Nephron progenitor cell (in vitro differentiated cells): Measurements from ENCODE around the gene PODN.

ENCODE experiments used
- DNase-seq: peaks from one replicate; pipeline ENCODE4 v3.0.0; 2021
- H3K27ac Mint-ChIP-seq: 2 replicates; pipeline ENCODE4 v1.8.0; 2021; ENCODE audit warnings: mild to moderate bottlenecking, moderate library complexity, mixed read lengths
- H3K27me3 Mint-ChIP-seq: 2 replicates; pipeline ENCODE4 v1.8.0; 2021; ENCODE audit warnings: mild to moderate bottlenecking, low read depth, mixed read lengths; ENCODE audit not compliant: poor library complexity
- H3K36me3 Mint-ChIP-seq: 2 replicates; pipeline ENCODE4 v1.8.0; 2021; ENCODE audit warnings: low read depth, mixed read lengths
- H3K4me1 Mint-ChIP-seq: 2 replicates; pipeline ENCODE4 v1.8.0; 2021; ENCODE audit warnings: mixed read lengths
- H3K4me3 Mint-ChIP-seq: 2 replicates; pipeline ENCODE4 v1.8.0; 2021; ENCODE audit warnings: mild to moderate bottlenecking, moderate library complexity, mixed read lengths
- H3K9me3 Mint-ChIP-seq: 2 replicates; pipeline ENCODE4 v1.8.0; 2021; ENCODE audit warnings: mild to moderate bottlenecking, moderate library complexity, mixed read lengths
- CTCF ChIP-seq: fragments of 200-600 bp; sonication (generic); IDR thresholded peaks from 2 replicates; pipeline ENCODE4 v1.5.0; 2021; ENCODE audit warnings: antibody characterized with exemption

The PODN gene

GRCh38 chr1:53061859-53062707 is at the start of gene PODN:
Gene PODN, plus strand, starts transcription at chr1:53062213. Its CDS starts 7,643 bp downstream, at chr1:53069856.
- H3K27ac Mint-ChIP-seq, result no peak within 1 kb of the TSS

GRCh38 chr1:53014791-53015507 is 47.1 kb upstream of the PODN start:
- peak overlapping the region; percentile 84 for H3K4me3 Mint-ChIP-seq
- no peak overlapping the region for H3K27ac Mint-ChIP-seq
- TF ChIP-seq CTCF, result no peak
- H3K9me3 Mint-ChIP-seq, result peaks cover 6% of the 10 kb centered on the region
- H3K4me1 Mint-ChIP-seq, result peaks cover 22% of the 10 kb centered on the region
- DNase-seq, result peak; percentile 55
- peaks cover 5% of the 10 kb centered on the region for H3K27me3 Mint-ChIP-seq
- no peaks in the 10 kb centered on the region for H3K36me3 Mint-ChIP-seq

More at GRCh38 chr1:53061859-53062707, at the start of gene PODN:
- Mint-ChIP-seq H3K4me3 (peak within 1 kb of the TSS; percentile 76), H3K27me3 (peaks cover 87% of the 10 kb centered on the region), H3K36me3 (no peaks in the 10 kb centered on the region), H3K9me3 (no peaks in the 10 kb centered on the region), H3K4me1 (peaks cover 12% of the 10 kb centered on the region)
- TF ChIP-seq CTCF, result no peak
- peak; percentile 55 for DNase-seq

GRCh38 chr1:53015508-53015860 is 46.5 kb upstream of the PODN start:
- Mint-ChIP-seq H3K27ac (no peak overlapping the region), H3K36me3 (no peaks in the 10 kb centered on the region), H3K4me1 (peaks cover 22% of the 10 kb centered on the region), H3K27me3 (peaks cover 5% of the 10 kb centered on the region), H3K4me3 (peak overlapping the region; percentile 84), H3K9me3 (peaks cover 4% of the 10 kb centered on the region)
- no peak for TF ChIP-seq CTCF
- no peak for DNase-seq

GRCh38 chr1:53016705-53017104 is 45.3 kb upstream of the PODN start:
- H3K27ac Mint-ChIP-seq, result no peak overlapping the region
- TF ChIP-seq CTCF, result no peak
- no peak for DNase-seq
- H3K27me3 Mint-ChIP-seq, result peaks cover 4% of the 10 kb centered on the region
- peaks cover 22% of the 10 kb centered on the region for H3K4me1 Mint-ChIP-seq
- H3K36me3 Mint-ChIP-seq, result no peaks in the 10 kb centered on the region
- H3K9me3 Mint-ChIP-seq, result no peaks in the 10 kb centered on the region
- H3K4me3 Mint-ChIP-seq, result peak overlapping the region; percentile 84

- Mint-ChIP-seq H3K36me3 (no peaks in the 10 kb centered on the region), H3K27me3 (no peaks in the 10 kb centered on the region), H3K4me3 (no peak overlapping the region), H3K4me1 (peaks cover 13% of the 10 kb centered on the region), H3K9me3 (no peaks in the 10 kb centered on the region), H3K27ac (no peak overlapping the region)
- no peak for DNase-seq
- TF ChIP-seq CTCF, result no peak
Measured at GRCh38 chr1:53020588-53020987, 41.4 kb upstream of the PODN start.
